GM19351 (cell line): Measurements from ENCODE around the gene FZD7.

Source experiments
- ATAC-seq: cut with Tn5 transposase; IDR thresholded peaks from one replicate; pipeline ENCODE4 v1.9.1; 2021; ENCODE audit warnings: mild to moderate bottlenecking, moderate library complexity; ENCODE audit not compliant: unreplicated experiment

FZD7 gene

DNA sequence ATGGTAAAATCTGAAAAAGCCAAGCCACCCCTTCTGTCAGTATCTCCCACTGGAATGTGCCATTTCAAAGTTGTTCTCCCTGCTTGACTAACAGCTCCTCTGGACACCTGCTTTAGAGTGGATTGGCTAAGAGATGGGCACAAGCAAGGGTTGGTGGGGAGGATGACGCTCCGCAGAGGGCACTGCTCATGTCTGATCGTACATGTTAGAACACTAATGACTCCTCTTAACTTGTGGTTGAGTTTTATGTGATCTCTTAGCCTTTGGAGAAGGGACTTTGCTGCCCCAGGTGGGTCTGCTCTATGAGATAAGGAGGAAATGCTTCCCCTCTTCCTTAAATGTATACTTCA lies 31.2 kb downstream of the FZD7 start:
- no peak for ATAC-seq

DNA sequence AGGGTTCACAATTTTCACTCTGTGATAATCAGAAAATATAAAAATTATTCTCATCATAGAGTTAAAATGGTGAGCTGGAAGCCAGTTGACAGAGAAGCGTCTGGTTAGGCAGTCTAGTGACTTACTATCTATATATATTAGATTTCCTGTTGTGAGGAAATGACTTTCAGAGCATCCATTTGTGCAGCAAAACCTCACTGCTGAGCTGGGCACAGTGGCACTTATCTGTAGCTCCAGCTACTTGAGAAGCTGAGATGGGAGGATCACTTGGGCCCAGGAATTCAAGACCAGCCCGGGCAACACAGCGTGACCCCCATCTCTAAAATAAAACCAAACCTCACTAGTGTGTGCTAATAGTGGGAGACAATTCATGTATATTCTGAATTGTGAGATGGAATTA lies 32.2 kb downstream of the FZD7 start:
- ATAC-seq = no peak

DNA sequence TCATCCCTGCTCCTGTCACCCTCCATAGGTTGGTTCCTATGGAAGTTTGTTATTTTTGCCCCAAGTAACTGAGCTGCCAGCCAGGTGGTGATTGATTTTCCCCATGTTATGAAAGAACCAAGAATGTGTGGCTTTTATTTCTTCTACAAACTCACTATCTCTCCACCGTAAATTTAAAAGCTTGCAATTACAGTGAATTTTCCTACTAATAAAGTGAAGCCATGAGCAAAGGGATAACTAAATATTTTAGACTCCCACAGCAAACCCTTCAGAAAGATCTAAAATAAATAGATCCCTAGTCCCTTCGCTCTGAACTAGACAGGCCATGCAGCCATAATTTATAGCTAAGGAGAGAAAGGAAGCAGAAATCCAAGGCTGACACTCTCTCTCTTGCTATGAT lies 33.2 kb downstream of the FZD7 start:
- no peak for ATAC-seq

DNA sequence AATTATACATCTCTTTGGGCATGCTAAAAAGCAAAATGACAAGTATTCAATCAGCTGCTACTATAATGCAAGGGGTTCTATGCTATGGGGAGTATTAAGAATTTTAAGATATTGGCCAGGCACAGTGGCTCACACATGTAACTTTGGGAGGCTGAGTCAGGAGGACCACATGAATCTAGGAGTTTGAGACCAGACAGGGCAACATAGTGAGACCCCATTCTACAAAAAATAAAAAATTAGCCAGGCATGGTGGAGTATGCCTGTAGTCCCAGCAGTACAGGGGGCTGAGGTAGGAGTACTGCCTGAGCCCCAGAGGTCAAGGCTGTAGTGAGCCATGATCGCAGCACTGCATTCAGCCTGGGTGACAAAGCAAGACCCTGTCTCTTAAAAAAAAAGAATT lies 33.9 kb downstream of the FZD7 start:
- no peak for ATAC-seq

DNA sequence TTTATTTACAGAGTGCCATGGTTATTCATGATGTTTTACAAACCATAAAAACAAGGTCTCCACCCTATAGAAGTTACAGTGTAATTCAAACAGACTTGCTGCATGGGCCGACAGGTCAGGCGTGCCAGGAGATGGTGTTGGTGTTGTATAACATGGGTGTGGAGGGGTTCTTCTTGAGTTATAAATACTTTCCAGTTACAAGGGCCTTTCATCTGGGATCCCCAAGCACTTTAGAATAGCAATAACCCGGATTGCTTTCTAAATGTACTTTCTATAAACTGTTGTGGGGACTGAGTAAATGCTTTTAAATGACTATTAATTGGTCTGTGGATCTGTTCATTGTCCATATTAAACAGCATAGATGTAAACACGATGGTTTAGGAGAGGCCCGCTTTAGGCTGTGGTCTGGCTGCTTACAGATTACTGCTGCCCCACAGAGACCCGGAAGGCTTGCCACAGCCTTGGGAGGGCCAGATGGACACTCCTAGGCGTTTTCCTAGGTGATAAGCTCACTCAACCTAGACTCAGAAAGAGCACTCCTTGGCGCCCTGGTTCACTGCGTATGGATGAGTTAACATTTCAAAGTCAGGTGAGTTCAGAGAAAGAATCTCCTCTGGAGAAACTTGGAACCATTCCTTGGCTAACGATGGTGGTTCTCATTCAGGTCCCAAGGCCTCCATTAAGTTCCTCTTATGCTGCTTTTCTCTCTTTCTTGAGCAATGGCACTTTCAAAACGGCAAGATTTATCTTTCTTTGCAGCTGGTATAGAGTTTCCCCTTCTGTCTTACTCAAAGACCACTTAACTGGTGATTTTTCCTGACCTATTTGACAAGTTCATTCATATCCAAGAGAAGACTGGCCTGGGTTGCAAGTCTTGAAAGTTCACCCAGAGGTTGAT lies 35.8 kb downstream of the FZD7 start:
- ATAC-seq = no peak

DNA sequence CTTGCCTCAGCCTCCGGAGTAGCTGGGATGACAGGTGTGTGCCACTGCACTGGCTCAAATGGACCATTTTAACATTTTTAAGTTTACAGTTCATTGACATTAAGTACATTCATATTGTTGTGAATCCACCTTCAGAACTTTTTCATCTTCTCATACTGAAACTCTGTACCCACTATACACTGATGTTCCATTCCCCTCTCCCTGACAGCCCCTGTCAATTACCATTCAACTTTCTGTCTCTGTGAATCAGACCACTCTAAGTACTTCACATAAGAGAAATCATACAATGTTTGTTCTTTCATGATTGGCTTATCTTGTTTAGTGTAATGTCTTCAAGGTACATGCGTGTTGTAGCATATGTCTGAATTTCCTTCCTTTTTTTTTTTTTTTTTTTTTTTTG lies 37.5 kb downstream of the FZD7 start:
- ATAC-seq = no peak

DNA sequence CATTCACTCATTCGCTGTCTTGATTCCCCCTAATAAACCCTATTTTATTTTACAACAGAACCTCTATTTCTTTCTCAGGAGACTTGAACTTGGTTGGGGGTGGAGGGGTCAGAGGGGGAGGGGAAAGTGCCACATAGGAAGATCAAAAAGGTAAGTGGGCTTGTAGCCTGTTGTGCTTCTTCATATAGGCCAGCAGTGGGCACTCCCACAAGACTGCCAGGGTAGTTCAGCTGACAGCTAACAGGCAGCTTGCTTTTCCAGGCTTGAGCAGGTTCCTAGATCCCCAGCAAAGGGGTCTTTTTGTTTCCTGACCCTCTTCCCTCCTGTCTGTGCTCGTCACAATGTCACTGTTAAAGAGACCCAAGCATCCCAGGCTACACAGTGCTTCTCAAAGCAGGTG lies 38.6 kb downstream of the FZD7 start:
- ATAC-seq = no peak

DNA sequence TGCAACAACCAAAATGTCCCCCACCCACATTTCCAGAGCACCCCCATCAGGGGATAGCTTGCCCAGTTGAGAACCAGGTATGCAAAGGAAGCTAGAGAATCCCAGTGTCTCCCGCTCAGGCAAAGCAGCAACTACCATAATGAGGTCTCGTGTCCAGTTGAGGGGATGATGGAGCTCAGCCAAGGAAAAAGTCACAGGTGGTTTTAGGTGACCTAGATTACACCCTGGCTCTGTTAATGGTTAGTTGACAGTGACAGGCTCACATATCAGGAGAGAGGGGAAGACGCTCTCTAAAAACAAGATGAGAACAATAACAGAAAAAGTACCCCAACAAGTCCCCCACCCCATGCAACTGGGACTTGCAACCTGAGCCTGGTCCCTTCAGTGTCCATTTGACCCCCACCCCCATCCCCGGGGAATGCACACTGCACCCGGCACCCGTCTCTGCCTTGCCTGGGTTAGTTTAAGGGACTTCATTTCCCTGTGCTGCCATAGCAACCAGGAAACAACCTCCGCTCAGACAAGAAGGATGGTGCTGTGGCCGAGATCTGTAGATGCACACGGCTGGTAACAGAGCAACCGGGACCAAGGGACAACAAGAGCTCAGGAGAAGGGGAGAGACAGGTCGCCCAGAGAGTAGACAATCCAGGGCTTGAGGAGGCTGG lies 39.2 kb downstream of the FZD7 start, which contains the start of gene KIAA2012:
Gene KIAA2012 (plus strand): TSS at position 519 of the 665 bp plus-strand sequence. CDS start 373 bp downstream, outside the sequence.
- ATAC-seq = no peak

DNA sequence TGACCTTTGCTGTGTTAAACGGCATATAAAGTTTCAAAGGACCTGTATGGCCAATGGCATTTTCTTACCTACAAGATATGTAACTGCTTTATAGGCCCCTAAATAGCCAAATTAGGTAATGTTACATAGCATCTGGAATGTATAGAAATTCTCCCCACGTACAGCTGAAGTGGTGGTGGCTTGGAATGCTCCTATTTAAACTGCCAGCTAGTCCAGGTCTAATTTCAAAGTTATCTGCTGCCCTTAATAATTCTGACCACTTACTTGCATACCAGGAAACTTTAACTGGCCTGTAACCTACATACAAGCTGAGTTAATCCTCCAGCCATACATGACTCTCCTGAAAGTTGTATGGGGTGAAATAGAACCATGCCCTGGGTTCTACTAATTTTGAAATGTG lies 40.7 kb downstream of the FZD7 start:
- ATAC-seq = no peak

DNA sequence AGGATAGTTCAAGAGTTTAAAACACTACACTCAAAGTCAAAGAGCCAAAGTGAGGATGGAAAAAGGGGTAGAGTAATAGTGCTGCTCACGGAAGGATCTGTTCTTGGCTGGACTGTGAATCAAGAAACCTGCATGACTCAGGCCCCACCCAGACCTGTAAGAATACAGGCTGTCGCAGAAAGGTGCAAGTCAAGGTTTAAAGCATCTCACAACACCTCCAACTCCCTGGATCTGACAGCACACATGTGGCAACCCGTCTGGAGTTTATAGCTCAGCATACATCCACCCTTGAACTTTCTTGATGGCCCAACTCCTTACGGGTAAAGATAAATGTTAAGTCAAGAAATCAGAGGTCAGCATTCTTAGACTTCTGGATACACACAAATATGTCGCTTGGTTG lies 45.7 kb downstream of the FZD7 start:
- no peak for ATAC-seq

DNA sequence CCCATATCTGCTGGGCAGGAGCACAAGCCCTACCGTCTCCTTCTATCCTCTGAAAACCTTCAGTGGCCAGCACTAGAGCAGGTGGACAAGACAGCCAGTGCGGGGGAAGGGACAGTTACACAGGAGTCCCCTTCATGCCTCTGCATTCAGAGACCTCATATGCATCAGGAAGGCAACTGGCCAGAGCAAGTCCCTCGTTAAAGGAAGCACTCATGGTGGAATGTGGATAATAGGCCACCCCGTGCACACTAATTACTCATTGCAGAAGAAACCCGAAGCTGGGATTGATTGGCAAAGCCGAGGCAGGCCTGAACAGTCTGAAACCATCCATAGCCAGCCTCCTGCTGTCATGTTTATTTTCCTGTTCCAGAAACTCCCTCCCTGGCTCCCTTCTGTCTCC lies 50.6 kb downstream of the FZD7 start:
- ATAC-seq = no peak
